C4-2B (cell line): ENCODE measurements around the gene NOP9.

Experiments
- H3K27ac ChIP-seq: fragments of 450-650 bp; 2 replicates; pipeline ENCODE4 v1.5.1; 2017
- CTCF ChIP-seq: fragments of 450-650 bp; conservative IDR thresholded peaks from 2 replicates; pipeline ENCODE4 v1.5.1; 2017; ENCODE audit warnings: mild to moderate bottlenecking
- ZFX ChIP-seq: fragments of 450-650 bp; IDR thresholded peaks from 2 replicates; pipeline ENCODE4 v1.6.1; 2017

The NOP9 gene

GRCh38 chr14:24285351-24285750 lies 14.3 kb upstream of the NOP9 start:
- no peak overlapping the region for H3K27ac ChIP-seq
- TF ChIP-seq CTCF (no peak), ZFX (no peak)

GRCh38 chr14:24286996-24287395 lies 12.7 kb upstream of the NOP9 start:
- TF ChIP-seq ZFX, result no peak
- no peak for TF ChIP-seq CTCF
- no peak overlapping the region for H3K27ac ChIP-seq

GRCh38 chr14:24289649-24290280 lies 9.9 kb upstream of the NOP9 start:
- no peak for TF ChIP-seq CTCF
- no peak overlapping the region for H3K27ac ChIP-seq

- TF ChIP-seq ZFX (no peak), CTCF (no peak)
- H3K27ac ChIP-seq, result no peak overlapping the region
Observed at GRCh38 chr14:24290746-24291145, 8.9 kb upstream of the NOP9 start.

- H3K27ac ChIP-seq, result no peak overlapping the region
- no peak for TF ChIP-seq ZFX
- no peak for TF ChIP-seq CTCF
Observed at GRCh38 chr14:24291446-24292117, 8.1 kb upstream of the NOP9 start.

- no peak overlapping the region for H3K27ac ChIP-seq
- TF ChIP-seq ZFX (no peak), CTCF (no peak)
Observed at GRCh38 chr14:24292118-24292807, 7.4 kb upstream of the NOP9 start.

- no peak overlapping the region for H3K27ac ChIP-seq
- no peak for TF ChIP-seq ZFX
- no peak for TF ChIP-seq CTCF
Observed at GRCh38 chr14:24293525-24293924, 6.1 kb upstream of the NOP9 start.
